ENCODE results near the gene NOXA1. TPM values are rescaled to one million over a fixed set of nuclear protein-coding genes. Genes with fewer than 3 reads are reported as not detected.
A peak's percentile ranks its signal among the peaks of the same experiment; 100 is the strongest.
"Not testable (repeated sequence)": the region's sequence is repeated elsewhere in the genome, so short reads cannot be mapped to it uniquely, and the experiment has no call there.

Gene NOXA1
- total and polyA plus RNA-seq, 5 donors, result 3.1 to 7.5 (median 4.3) TPM

DNA sequence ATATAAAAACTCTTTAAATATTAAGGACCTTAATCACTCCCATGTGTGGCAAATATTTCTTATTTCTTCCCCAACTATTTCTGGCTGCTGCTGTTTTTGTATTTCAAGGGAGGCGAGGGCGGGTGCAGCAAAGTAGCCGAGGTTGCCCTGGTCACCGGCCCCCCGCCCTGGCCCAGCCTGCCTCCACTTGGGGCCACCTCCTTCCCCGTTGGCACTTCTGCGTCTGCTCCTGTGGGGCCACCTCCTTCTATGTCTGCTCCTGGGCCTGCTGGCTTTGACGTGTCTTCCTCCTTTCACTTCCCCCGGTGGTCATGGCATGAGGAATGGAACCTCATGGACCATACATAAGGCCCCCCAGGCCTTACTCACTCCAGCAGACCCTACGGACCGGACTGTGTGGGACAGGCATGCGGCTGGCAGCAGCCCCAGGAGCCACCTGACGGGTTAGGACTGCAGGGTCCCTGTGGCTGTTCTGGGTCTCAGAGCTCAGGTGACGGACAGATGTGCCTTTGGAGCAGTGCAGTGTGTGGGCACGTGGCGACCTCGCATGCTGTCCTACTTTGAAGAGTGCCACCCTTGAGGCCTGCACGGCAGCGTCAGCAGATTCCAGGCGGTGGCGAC is 23.8 kb downstream of the NOXA1 start:
- H3K4me3 ChIP-seq (ENCODE audit: low read length), result no peak overlapping the region
- no peaks in the 10 kb centered on the region for H3K9me3 ChIP-seq (ENCODE audit: control insufficient read depth, low read length)
- H3K4me1 ChIP-seq (ENCODE audit: control insufficient read depth, insufficient read depth, low read length), result no peaks in the 10 kb centered on the region
- ATAC-seq (peak in 1 of 2 donors; percentile 5), DNase-seq (peak; percentile 16 to 59 (median 57))
- no peak overlapping the region for H3K27ac ChIP-seq (ENCODE audit: low read length)
- H3K27me3 ChIP-seq (ENCODE audit: control insufficient read depth, insufficient read depth), result no peaks in the 10 kb centered on the region
- intact Hi-C loops (cut with DNase I), result no loop called here
- WGBS, result 73% methylated on average over 21 of the region's 21 CpGs

DNA sequence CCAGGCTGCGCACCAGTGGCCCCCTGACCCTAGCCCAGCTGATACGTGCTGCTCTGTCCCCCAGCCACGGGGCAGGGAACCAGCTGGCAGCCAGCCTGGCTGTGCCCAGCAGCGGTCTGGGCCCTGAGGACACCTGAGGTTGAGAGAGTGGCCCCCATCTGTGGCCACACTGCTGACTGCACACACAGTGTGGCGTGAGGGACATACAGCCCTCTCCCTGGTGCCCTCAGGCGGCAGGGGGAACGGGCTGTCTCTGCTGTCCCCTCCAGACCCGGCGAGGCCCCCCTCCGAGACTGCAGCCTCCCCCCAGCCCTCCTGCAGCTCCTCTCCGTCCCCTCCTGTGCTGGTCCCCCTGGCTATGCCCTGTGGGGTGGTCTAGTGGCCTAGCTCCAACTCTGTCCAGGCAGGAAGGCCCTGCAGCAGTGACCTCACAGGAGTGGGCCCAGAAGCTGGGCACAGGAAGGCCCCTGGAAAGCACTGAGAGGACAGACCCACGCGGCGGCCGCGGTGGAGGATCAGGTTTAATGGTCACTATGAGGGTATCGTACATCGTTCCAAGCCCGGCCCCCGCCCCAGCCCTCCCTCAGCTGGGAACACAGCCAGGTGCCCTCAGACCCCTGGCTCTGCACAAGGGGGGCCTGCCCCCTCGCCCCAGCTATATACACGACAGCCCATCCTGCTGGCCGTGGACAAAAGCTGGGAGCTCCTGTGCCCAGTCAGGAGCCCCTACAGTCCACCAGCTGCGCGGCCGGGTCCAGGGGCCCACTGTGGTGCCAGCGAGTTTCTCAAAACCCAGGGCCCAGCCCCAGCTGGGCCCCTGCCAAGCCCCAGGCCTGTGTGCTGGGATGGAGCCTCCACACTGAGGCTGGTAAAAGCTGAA is 24.8 kb downstream of the NOXA1 start:
- intact Hi-C loops (cut with DNase I), result no loop called here
- Histone ChIP-seq H3K4me3 (ENCODE audit: low read length) (no peak overlapping the region), H3K27me3 (ENCODE audit: control insufficient read depth, insufficient read depth) (no peaks in the 10 kb centered on the region), H3K4me1 (ENCODE audit: control insufficient read depth, insufficient read depth, low read length) (no peaks in the 10 kb centered on the region), H3K27ac (ENCODE audit: low read length) (no peak overlapping the region), H3K9me3 (ENCODE audit: control insufficient read depth, low read length) (no peaks in the 10 kb centered on the region)
- 82% methylated on average over 27 of the region's 27 CpGs for WGBS
- peak in 1 of 2 donors; percentile 16 for ATAC-seq
- peak; percentile 18 to 64 (median 55) for DNase-seq

DNA sequence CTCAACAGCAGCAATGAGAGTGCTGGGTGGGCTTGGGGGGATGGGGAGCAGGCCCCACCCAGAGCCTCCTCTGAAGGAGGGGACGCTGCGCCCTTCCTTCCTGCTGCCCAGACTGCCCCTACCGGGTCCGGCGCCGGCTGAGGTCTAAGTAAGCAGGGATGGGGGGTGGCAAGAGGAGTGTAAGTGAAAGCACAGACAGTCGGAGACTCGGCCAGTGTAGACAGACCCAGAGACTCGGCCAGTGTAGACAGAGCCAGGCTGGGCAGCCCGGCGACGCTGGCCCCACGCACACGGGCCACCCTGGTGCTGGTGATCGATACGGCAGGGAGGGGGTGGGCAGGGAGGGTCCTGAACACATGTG is 25.4 kb downstream of the NOXA1 start:
- Histone ChIP-seq H3K9me3 (ENCODE audit: control insufficient read depth, low read length) (no peaks in the 10 kb centered on the region), H3K27ac (ENCODE audit: low read length) (no peak overlapping the region), H3K27me3 (ENCODE audit: control insufficient read depth, insufficient read depth) (no peaks in the 10 kb centered on the region), H3K4me1 (ENCODE audit: control insufficient read depth, insufficient read depth, low read length) (no peaks in the 10 kb centered on the region), H3K4me3 (ENCODE audit: low read length) (no peak overlapping the region)
- DNase-seq (peak in 2 of 3 donors; percentile 28 to 50), ATAC-seq (no peak)
- WGBS, result 92% methylated on average over 16 of the region's 16 CpGs
- intact Hi-C loops (cut with DNase I), result no loop called here

DNA sequence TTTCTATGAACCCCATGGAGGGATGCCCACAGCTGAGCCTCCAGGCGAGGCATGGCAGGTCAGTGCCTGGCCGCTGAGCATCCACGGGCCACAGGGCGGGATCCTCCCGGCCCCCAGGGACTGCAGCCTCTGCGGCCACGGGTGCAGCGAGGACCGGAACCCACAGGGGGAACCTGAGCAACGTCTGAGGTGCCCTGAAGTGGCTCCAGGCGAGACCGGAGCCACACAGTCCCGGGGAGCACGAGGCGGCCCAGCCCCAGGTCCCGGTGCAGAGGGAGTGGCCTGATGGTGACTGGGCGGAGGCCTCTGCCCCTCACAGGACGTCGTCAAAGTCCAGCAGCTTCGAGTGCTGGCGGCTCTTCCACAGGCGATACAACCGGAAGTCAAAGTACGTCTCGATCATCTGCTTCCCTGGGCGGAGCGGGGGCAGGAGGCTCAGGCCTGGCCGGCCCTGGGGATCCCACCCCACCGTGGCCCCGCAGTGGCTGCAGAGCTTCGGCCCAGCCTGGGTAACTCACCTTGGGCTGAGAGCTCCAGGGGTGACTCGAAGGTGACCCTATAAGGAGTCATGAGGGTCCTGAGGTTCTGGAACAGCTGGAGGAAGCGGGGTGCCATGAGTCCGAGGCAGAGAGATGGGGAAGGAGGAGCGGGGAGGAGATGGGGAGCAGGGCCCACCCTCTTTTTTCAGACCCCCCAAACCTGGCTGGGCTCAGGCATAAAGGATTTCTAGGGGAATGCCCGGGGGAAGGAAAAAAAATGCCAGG is 26.1 kb downstream of the NOXA1 start:
- Histone ChIP-seq H3K27me3 (ENCODE audit: control insufficient read depth, insufficient read depth) (no peaks in the 10 kb centered on the region), H3K4me3 (ENCODE audit: low read length) (no peak overlapping the region), H3K27ac (ENCODE audit: low read length) (no peak overlapping the region), H3K4me1 (ENCODE audit: control insufficient read depth, insufficient read depth, low read length) (no peaks in the 10 kb centered on the region), H3K9me3 (ENCODE audit: control insufficient read depth, low read length) (no peaks in the 10 kb centered on the region)
- ATAC-seq, result no peak
- peak; percentile 10 to 48 (median 33) for DNase-seq
- 86% methylated on average over 36 of the region's 36 CpGs for WGBS
- intact Hi-C loops (cut with DNase I), result no loop called here

DNA sequence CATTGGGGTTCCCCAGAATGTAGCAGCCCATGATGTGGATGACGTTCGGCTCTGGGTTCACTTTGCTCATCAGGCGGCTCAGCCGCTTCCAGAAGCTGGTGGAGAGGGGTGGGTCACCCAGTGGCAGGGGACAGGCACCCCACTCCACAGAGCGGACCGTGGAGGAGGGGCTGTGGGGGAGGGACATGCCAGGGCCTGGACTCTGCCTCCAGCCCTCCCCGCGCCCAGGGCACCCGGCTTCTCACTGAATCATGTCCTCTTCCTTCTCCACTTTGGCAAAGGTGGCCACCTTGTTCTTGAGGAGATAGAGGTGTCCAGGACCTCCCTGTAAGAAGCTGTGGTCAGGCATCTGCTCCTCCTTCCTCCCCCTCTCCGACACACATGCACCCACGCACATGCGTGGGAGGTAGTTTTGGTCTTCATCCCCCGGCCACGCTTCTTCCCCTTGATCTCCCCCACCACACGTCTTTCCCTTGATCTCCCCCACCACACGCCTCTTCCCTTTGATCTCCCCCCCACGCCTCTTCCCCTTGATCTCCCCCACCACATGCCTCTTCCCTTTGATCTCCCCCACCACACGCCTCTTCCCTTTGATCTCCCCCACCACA is 26.8 kb downstream of the NOXA1 start:
- Histone ChIP-seq H3K27me3 (ENCODE audit: control insufficient read depth, insufficient read depth) (no peaks in the 10 kb centered on the region), H3K9me3 (ENCODE audit: control insufficient read depth, low read length) (no peaks in the 10 kb centered on the region), H3K4me1 (ENCODE audit: control insufficient read depth, insufficient read depth, low read length) (no peaks in the 10 kb centered on the region), H3K27ac (ENCODE audit: low read length) (no peak overlapping the region), H3K4me3 (ENCODE audit: low read length) (no peak overlapping the region)
- ATAC-seq, result no peak
- whole genome bisulfite sequencing, result 84% methylated on average over 18 of the region's 18 CpGs
- intact Hi-C loops (cut with DNase I), result no loop called here
- DNase-seq, result peak; percentile 18 to 59 (median 23)

DNA sequence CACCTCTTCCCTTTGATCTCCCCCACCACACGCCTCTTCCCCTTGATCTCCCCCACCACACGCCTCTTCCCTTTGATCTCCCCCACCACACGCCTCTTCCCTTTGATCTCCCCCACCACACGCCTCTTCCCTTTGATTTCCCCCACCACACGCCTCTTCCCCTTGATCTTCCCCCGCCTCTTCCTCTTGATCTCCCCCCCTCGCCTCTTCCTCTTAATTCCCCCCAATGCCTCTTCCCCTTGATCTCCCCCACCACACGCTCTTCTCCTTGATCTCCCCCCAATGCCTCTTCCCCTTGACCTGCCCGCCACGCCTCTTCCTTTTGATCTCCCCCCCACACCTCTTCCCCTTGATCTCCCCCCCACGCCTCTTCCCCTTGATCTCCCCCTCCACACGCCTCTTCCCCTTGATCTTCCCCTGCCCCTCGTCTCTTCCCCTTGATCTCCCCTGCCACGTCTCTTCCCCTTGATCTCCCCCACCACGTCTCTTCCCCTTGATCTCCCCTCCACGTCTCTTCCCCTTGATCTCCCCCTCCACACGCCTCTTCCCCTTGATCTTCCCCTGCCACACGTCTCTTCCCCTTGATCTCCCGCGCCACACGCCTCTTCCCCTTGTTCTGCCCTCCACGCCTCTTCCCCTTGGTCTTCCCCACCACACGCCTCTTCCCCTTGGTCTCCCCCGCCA is 27.5 kb downstream of the NOXA1 start:
- WGBS, result 72% methylated on average over 22 of the region's 24 CpGs
- intact Hi-C loops (cut with DNase I); H3K27ac ChIP-seq (ENCODE audit: low read length); H3K4me3 ChIP-seq (ENCODE audit: low read length); H3K27me3 ChIP-seq (ENCODE audit: control insufficient read depth, insufficient read depth); H3K4me1 ChIP-seq (ENCODE audit: control insufficient read depth, insufficient read depth, low read length); ATAC-seq; H3K9me3 ChIP-seq (ENCODE audit: control insufficient read depth, low read length): not testable (repeated sequence)
- peak; percentile 12 to 50 (median 35) for DNase-seq

DNA sequence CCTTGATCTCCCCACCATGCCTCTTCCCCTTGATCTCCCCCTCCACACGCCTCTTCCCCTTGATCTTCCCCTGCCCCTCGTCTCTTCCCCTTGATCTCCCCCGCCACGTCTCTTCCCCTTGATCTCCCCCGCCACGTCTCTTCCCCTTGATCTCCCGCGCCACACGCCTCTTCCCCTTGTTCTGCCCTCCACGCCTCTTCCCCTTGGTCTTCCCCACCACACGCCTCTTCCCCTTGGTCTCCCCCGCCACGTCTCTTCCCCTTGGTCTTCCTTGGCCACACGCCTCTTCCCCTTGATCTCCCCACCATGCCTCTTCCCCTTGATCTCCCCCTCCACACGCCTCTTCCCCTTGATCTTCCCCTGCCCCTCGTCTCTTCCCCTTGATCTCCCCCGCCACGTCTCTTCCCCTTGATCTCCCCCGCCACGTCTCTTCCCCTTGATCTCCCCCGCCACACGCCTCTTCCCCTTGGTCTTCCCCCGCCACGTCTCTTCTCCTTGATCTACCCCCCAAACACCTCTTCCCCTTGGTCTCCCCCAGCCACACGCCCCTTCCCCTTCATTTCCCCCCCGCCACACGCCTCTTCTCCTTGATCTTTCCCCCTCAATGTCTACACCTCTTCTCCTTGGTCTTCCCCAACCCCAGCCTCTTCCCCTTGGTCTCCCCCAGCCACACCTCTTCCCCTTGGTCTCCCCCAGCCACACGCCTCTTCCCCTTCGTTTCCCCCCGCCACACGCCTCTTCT is 28.2 kb downstream of the NOXA1 start:
- H3K27ac ChIP-seq (ENCODE audit: low read length); H3K27me3 ChIP-seq (ENCODE audit: control insufficient read depth, insufficient read depth); H3K4me1 ChIP-seq (ENCODE audit: control insufficient read depth, insufficient read depth, low read length); H3K9me3 ChIP-seq (ENCODE audit: control insufficient read depth, low read length); H3K4me3 ChIP-seq (ENCODE audit: low read length); ATAC-seq; intact Hi-C loops (cut with DNase I): not testable (repeated sequence)
- DNase-seq, result peak in 2 of 3 donors; percentile 6 to 35
- WGBS, result 88% methylated on average over 12 of the region's 31 CpGs

DNA sequence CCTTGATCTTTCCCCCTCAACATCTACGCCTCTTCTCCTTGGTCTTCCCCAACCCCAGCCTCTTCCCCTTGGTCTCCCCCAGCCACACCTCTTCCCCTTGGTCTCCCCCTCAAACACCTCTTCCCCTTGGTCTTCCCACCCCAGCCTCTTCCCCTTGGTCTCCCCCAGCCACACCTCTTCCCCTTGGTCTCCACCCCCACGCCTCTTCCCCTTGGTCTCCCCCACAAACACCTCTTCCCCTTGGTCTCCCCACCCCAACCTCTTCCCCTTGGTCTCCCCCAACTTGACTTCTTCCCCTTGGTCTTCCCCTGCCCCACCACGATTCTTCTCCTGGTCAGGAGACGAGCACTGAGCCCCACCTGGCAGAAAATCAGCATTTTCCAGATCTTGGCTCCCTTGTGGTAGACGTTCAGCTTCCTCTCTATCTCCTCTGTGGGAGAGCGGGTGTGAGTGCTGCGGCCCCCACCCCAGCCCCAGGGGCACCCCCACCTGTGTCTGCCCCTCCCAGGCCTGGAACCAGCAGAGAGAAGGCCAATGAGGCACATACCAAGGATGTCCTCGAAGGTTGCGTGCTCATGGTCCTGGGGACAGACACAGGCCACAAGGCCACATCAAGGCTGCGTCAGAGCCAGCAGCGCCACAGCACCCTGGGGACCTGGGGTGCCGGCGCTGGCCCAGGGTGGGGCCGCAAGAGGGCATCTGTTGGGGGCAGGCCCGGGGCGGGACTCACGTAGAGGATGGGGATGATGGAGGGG is 29.0 kb downstream of the NOXA1 start:
- no peak overlapping the region for H3K4me3 ChIP-seq (ENCODE audit: low read length)
- ATAC-seq (no peak), DNase-seq (peak; percentile 13 to 71 (median 25))
- H3K27me3 ChIP-seq (ENCODE audit: control insufficient read depth, insufficient read depth), result no peaks in the 10 kb centered on the region
- no peaks in the 10 kb centered on the region for H3K9me3 ChIP-seq (ENCODE audit: control insufficient read depth, low read length)
- 92% methylated on average over 17 of the region's 17 CpGs for WGBS
- intact Hi-C loops (cut with DNase I), result no loop called here
- no peaks in the 10 kb centered on the region for H3K4me1 ChIP-seq (ENCODE audit: control insufficient read depth, insufficient read depth, low read length)
- H3K27ac ChIP-seq (ENCODE audit: low read length), result no peak overlapping the region

DNA sequence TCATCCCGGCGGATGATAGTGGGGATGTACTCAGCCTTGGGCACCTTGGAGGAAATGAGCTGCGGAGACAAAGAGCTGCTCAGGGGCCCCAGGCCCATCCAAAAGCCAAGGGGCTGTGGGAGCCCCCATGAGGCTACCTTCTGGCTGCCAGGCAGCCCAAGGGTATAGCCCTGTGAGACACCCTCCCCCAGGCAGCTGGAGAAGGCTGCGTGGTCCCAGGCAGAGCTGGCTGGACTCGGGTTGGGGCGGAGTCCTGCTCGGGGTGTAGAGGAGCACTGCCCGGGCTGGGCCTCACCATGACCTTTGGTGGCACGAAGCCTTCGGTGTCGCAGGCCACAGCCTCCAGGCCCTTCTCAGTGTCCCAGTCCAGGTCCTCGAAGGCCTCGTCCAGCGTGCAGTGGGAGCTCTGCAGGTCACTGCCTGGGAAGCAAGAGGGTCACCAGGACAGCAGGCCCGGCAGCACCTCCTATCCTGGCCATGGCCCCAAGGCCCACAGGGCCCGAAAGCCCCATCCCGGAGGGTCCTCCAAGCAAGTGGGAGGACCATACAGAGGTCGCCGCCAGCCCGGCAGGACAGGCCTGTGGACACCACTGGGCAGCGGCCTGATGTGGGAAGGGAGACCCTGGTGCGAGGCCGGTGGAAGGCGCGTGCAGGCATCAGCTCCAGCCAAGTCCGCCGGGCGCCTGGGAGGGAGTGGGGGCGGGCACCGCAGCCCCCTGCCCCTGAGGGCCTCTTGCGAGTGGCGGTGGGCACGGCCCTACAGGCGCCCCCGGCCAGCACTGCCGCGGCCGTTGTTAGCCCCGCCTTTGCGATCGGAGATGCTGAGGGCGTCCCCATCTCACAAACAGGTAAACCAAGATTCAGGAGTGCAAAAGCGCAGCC is 29.8 kb downstream of the NOXA1 start:
- intact Hi-C loops (cut with DNase I), result no loop called here
- ATAC-seq, result peak; percentile 2 to 3

More for the DNA sequence above, 29.8 kb downstream of the NOXA1 start:
- Histone ChIP-seq H3K27me3 (ENCODE audit: control insufficient read depth, insufficient read depth) (no peaks in the 10 kb centered on the region), H3K9me3 (ENCODE audit: control insufficient read depth, low read length) (no peaks in the 10 kb centered on the region), H3K27ac (ENCODE audit: low read length) (no peak overlapping the region), H3K4me1 (ENCODE audit: control insufficient read depth, insufficient read depth, low read length) (no peaks in the 10 kb centered on the region), H3K4me3 (ENCODE audit: low read length) (no peak overlapping the region)
- peak; percentile 40 to 76 (median 75) for DNase-seq
- WGBS, result 83% methylated on average over 43 of the region's 43 CpGs

Data from right cardiac atrium (tissue), 5 donors.